Activated CD4-positive, alpha-beta memory T cell treated with anti-CD3 and anti-CD28 coated beads, Interleukin-2, amount 10 ng/mL, durations not matched to agents 7 days and 5 days (primary cell): Measurements from ENCODE around the gene LRRC45. TPM values are rescaled to one million over a fixed set of nuclear protein-coding genes. Genes with fewer than 3 reads are reported as not detected.

Experiments used
- CTCF ChIA-PET: fragments of 350-600 bp; sonication (Branson Sonifier 250); formaldehyde crosslinking; loops from one replicate; lab custom pipeline; 2021; ENCODE audit warnings: antibody characterized with exemption, inconsistent platforms; lab: Charles Lee
- POLR2A ChIA-PET: fragments of 350-600 bp; sonication (Branson Sonifier 250); formaldehyde crosslinking; loops from one replicate; lab custom pipeline; 2021; ENCODE audit warnings: antibody characterized with exemption; lab: Charles Lee
- DNase-seq: peaks from one replicate; pipeline ENCODE4 v3.0.0-alpha.2; 2020
- H3K27ac Mint-ChIP-seq: one replicate; pipeline ENCODE4 v1.8.0; 2021; ENCODE audit warnings: mild to moderate bottlenecking, mixed read lengths
- H3K27me3 Mint-ChIP-seq: one replicate; pipeline ENCODE4 v1.8.0; 2021; ENCODE audit warnings: mixed read lengths
- H3K36me3 Mint-ChIP-seq: one replicate; pipeline ENCODE4 v1.8.0; 2021; ENCODE audit warnings: low read depth, mixed read lengths
- H3K4me1 Mint-ChIP-seq: one replicate; pipeline ENCODE4 v1.8.0; 2021; ENCODE audit warnings: mixed read lengths
- H3K4me3 Mint-ChIP-seq: one replicate; pipeline ENCODE4 v1.8.0; 2021; ENCODE audit warnings: mild to moderate bottlenecking, mixed read lengths
- H3K9me3 Mint-ChIP-seq: one replicate; pipeline ENCODE4 v1.8.0; 2021; ENCODE audit warnings: mixed read lengths
- total RNA-seq, 2 experiments: library from RNA; stranded (reverse); gene quantifications; one replicate each; pipeline ENCODE4 v1.2.3, GENCODE V29; 2021

The LRRC45 gene
- total RNA-seq, 2 experiments from 2014 or later, result 34.8 to 35.5 TPM

GRCh38 chr17:82048571-82048971, 25.5 kb downstream of the LRRC45 start:
- Mint-ChIP-seq H3K36me3 (peaks cover 5% of the 10 kb centered on the region), H3K27ac (no peak overlapping the region), H3K27me3 (no peaks in the 10 kb centered on the region), H3K4me3 (no peak overlapping the region), H3K9me3 (no peaks in the 10 kb centered on the region), H3K4me1 (peaks cover 19% of the 10 kb centered on the region)
- CTCF ChIA-PET, result interaction anchor here (1.2 kb wide), 1 partner anchor 11 kb away, joined by 4 read pairs; the partner anchor contains the start of gene DCXR
- POLR2A ChIA-PET, result interaction anchor here (4.3 kb wide), 1 partner anchor 10 kb away, joined by 27 read pairs; the partner anchor contains the start of gene DCXR
- no peak for DNase-seq

GRCh38 chr17:82049106-82049505, 26.0 kb downstream of the LRRC45 start:
- Mint-ChIP-seq H3K27me3 (no peaks in the 10 kb centered on the region), H3K36me3 (peaks cover 5% of the 10 kb centered on the region), H3K9me3 (no peaks in the 10 kb centered on the region), H3K27ac (no peak overlapping the region), H3K4me1 (peaks cover 21% of the 10 kb centered on the region), H3K4me3 (peak overlapping the region; percentile 30)
- DNase-seq, result no peak
- ChIA-PET POLR2A (interaction anchor here (4.3 kb wide), 1 partner anchor 11 kb away, joined by 27 read pairs; the partner anchor contains the start of gene DCXR), CTCF (interaction anchor here (1.2 kb wide), 1 partner anchor 11 kb away, joined by 4 read pairs; the partner anchor contains the start of gene DCXR)

GRCh38 chr17:82049521-82049971, 26.4 kb downstream of the LRRC45 start:
- CTCF ChIA-PET, result interaction anchor here (1.2 kb wide), 1 partner anchor 12 kb away, joined by 4 read pairs; the partner anchor contains the start of gene DCXR
- no peak overlapping the region for H3K4me3 Mint-ChIP-seq

GRCh38 chr17:82050152-82050760, 27.2 kb downstream of the LRRC45 start:
- POLR2A ChIA-PET, result interaction anchor here (0.6 to 4.3 kb wide), 6 partner anchors 8 to 73 kb away, joined by 3 to 27 read pairs (median 6); partner anchors contain the start of genes DCXR and DUS1L
- H3K27ac Mint-ChIP-seq, result peak overlapping the region; percentile 78

More at GRCh38 chr17:82049521-82049971, 26.4 kb downstream of the LRRC45 start:
- no peak for DNase-seq
- Mint-ChIP-seq H3K4me1 (peaks cover 21% of the 10 kb centered on the region), H3K27ac (no peak overlapping the region), H3K36me3 (peaks cover 5% of the 10 kb centered on the region), H3K9me3 (no peaks in the 10 kb centered on the region), H3K27me3 (no peaks in the 10 kb centered on the region)
- POLR2A ChIA-PET, result interaction anchor here (1.4 to 4.3 kb wide), 3 partner anchors 9 to 19 kb away, joined by 3 to 27 read pairs (median 8); partner anchors contain the start of gene DCXR

GRCh38 chr17:82050761-82051641, 27.9 kb downstream of the LRRC45 start:
- H3K4me3 Mint-ChIP-seq, result peak overlapping the region; percentile 84
- ChIA-PET POLR2A (interaction anchor here (0.6 to 4.3 kb wide), 7 partner anchors 8 to 74 kb away, joined by 3 to 27 read pairs (median 4); partner anchors contain the start of genes DCXR and DUS1L), CTCF (interaction anchor here (1.7 kb wide), 1 partner anchor 13 kb away, joined by 5 read pairs; the partner anchor contains the start of gene DCXR)
- peaks cover 12% of the 10 kb centered on the region for H3K36me3 Mint-ChIP-seq
- peaks cover 25% of the 10 kb centered on the region for H3K4me1 Mint-ChIP-seq
- H3K27ac Mint-ChIP-seq, result peak overlapping the region; percentile 78
- no peaks in the 10 kb centered on the region for H3K9me3 Mint-ChIP-seq
- H3K27me3 Mint-ChIP-seq, result no peaks in the 10 kb centered on the region
- no peak for DNase-seq

More at GRCh38 chr17:82050152-82050760, 27.2 kb downstream of the LRRC45 start:
- peaks cover 25% of the 10 kb centered on the region for H3K4me1 Mint-ChIP-seq
- no peaks in the 10 kb centered on the region for H3K27me3 Mint-ChIP-seq
- CTCF ChIA-PET, result interaction anchor here (1.7 kb wide), 1 partner anchor 13 kb away, joined by 5 read pairs; the partner anchor contains the start of gene DCXR
- H3K4me3 Mint-ChIP-seq, result peak overlapping the region; percentile 84
- H3K36me3 Mint-ChIP-seq, result peaks cover 11% of the 10 kb centered on the region
- H3K9me3 Mint-ChIP-seq, result no peaks in the 10 kb centered on the region
- DNase-seq, result no peak

GRCh38 chr17:82051776-82052637, 28.9 kb downstream of the LRRC45 start, which contains the start of the genes GPS1 and RFNG:
Gene GPS1, plus strand, starts transcription at chr17:82051898. Its CDS starts 34 bp downstream, at chr17:82051932.
Gene RFNG, minus strand, starts transcription at chr17:82051811. Its CDS starts 45 bp downstream, at chr17:82051766.
- peaks cover 25% of the 10 kb centered on the region for H3K4me1 Mint-ChIP-seq
- no peaks in the 10 kb centered on the region for H3K27me3 Mint-ChIP-seq
- CTCF ChIA-PET, result interaction anchor here (2.0 kb wide), 1 partner anchor 14 kb away, joined by 9 read pairs; the partner anchor contains the start of gene DCXR
- peak; percentile 85 for DNase-seq
- H3K27ac Mint-ChIP-seq, result peak within 1 kb of the TSS; percentile 78
- H3K4me3 Mint-ChIP-seq, result peak within 1 kb of the TSS; percentile 84
- H3K9me3 Mint-ChIP-seq, result no peaks in the 10 kb centered on the region
- POLR2A ChIA-PET, result interaction anchor here (0.6 to 4.3 kb wide), 6 partner anchors 12 to 50 kb away, joined by 3 to 27 read pairs (median 4); partner anchors contain the start of genes DCXR and DUS1L
- H3K36me3 Mint-ChIP-seq, result peaks cover 12% of the 10 kb centered on the region

- no peaks in the 10 kb centered on the region for H3K27me3 Mint-ChIP-seq
- ChIA-PET POLR2A (interaction anchor here (1.0 to 4.3 kb wide), 3 partner anchors 12 to 22 kb away, joined by 3 to 27 read pairs (median 4); partner anchors contain the start of gene DCXR), CTCF (interaction anchor here (2.0 kb wide), 1 partner anchor 15 kb away, joined by 9 read pairs; the partner anchor contains the start of gene DCXR)
- peaks cover 25% of the 10 kb centered on the region for H3K4me1 Mint-ChIP-seq
- peak overlapping the region; percentile 49 for H3K27ac Mint-ChIP-seq
- peak overlapping the region; percentile 72 for H3K4me3 Mint-ChIP-seq
- H3K9me3 Mint-ChIP-seq, result no peaks in the 10 kb centered on the region
- peaks cover 8% of the 10 kb centered on the region for H3K36me3 Mint-ChIP-seq
- DNase-seq, result no peak
These were observed 29.5 kb downstream of the LRRC45 start for GRCh38 chr17:82052638-82053059.

- Mint-ChIP-seq H3K27ac (no peak overlapping the region), H3K9me3 (no peaks in the 10 kb centered on the region), H3K27me3 (no peaks in the 10 kb centered on the region), H3K4me1 (peaks cover 25% of the 10 kb centered on the region), H3K4me3 (peak overlapping the region; percentile 72), H3K36me3 (peaks cover 11% of the 10 kb centered on the region)
- POLR2A ChIA-PET, result interaction anchor here (1.0 to 2.0 kb wide), 2 partner anchors 16 to 23 kb away, joined by 3 to 8 read pairs; partner anchors contain the start of gene DCXR
- DNase-seq, result no peak
- CTCF ChIA-PET, result interaction anchor here (2.0 kb wide), 1 partner anchor 15 kb away, joined by 9 read pairs; the partner anchor contains the start of gene DCXR
These were observed 30.0 kb downstream of the LRRC45 start for GRCh38 chr17:82053130-82053529.

GRCh38 chr17:82053556-82054263, 30.6 kb downstream of the LRRC45 start:
- Mint-ChIP-seq H3K27ac (no peak overlapping the region), H3K4me1 (peaks cover 25% of the 10 kb centered on the region), H3K36me3 (peaks cover 11% of the 10 kb centered on the region), H3K9me3 (no peaks in the 10 kb centered on the region), H3K4me3 (peak overlapping the region; percentile 72), H3K27me3 (no peaks in the 10 kb centered on the region)
- no peak for DNase-seq
- CTCF ChIA-PET, result interaction anchor here (2.0 kb wide), 1 partner anchor 16 kb away, joined by 9 read pairs; the partner anchor contains the start of gene DCXR
- POLR2A ChIA-PET, result interaction anchor here (0.7 to 2.0 kb wide), 4 partner anchors 10 to 23 kb away, joined by 3 to 8 read pairs (median 3); partner anchors contain the start of gene DCXR

- POLR2A ChIA-PET, result interaction anchor here (0.7 to 2.0 kb wide), 4 partner anchors 9 to 17 kb away, joined by 3 to 10 read pairs (median 6); partner anchors contain the start of genes DCXR and DUS1L
- no peak overlapping the region for H3K4me3 Mint-ChIP-seq
- no peak for DNase-seq
- no peak overlapping the region for H3K27ac Mint-ChIP-seq
- peaks cover 25% of the 10 kb centered on the region for H3K4me1 Mint-ChIP-seq
- H3K9me3 Mint-ChIP-seq, result no peaks in the 10 kb centered on the region
- peaks cover 11% of the 10 kb centered on the region for H3K36me3 Mint-ChIP-seq
- no peaks in the 10 kb centered on the region for H3K27me3 Mint-ChIP-seq
- CTCF ChIA-PET, result no interaction called here
These were observed 31.4 kb downstream of the LRRC45 start for GRCh38 chr17:82054351-82055022.
